ENCODE data around the gene CLCN5.

- TF ChIP-seq, protein P1, sequence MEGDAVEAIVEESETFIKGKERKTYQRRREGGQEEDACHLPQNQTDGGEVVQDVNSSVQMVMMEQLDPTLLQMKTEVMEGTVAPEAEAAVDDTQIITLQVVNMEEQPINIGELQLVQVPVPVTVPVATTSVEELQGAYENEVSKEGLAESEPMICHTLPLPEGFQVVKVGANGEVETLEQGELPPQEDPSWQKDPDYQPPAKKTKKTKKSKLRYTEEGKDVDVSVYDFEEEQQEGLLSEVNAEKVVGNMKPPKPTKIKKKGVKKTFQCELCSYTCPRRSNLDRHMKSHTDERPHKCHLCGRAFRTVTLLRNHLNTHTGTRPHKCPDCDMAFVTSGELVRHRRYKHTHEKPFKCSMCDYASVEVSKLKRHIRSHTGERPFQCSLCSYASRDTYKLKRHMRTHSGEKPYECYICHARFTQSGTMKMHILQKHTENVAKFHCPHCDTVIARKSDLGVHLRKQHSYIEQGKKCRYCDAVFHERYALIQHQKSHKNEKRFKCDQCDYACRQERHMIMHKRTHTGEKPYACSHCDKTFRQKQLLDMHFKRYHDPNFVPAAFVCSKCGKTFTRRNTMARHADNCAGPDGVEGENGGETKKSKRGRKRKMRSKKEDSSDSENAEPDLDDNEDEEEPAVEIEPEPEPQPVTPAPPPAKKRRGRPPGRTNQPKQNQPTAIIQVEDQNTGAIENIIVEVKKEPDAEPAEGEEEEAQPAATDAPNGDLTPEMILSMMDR (IDR thresholded peaks at IDR 0.05) = no peak
- TF ChIP-seq POLR2A (IDR thresholded peaks at IDR 0.05) (no peak), POLR2AphosphoS5 (IDR thresholded peaks at IDR 0.05; ENCODE audit: insufficient read depth in 1 of 2, low read depth in 1 of 2) (no peak)
Measured at GRCh38 chrX:49934148-49934547, 11.8 kb downstream of the CLCN5 start.
